GM10248 (cell line): ENCODE results near the gene MS4A7.

ENCODE experiments used
- CTCF ChIA-PET: fragments of 300-600 bp; sonication (Branson Sonifier 250); formaldehyde crosslinking; extraction: SDS; loops from one replicate; lab custom pipeline; 2021; ENCODE audit warnings: antibody characterized with exemption; lab: Yijun Ruan, JAX
- POLR2A ChIA-PET: fragments of 350-650 bp; sonication (Branson Sonifier 250); formaldehyde crosslinking; extraction: SDS; loops from one replicate; lab custom pipeline; 2020; ENCODE audit warnings: antibody characterized with exemption; lab: Yijun Ruan, JAX
- DNase-seq: peaks from one replicate; pipeline ENCODE4 v3.0.0; 2012; ENCODE audit errors: extremely low spot score
- CTCF ChIP-seq: IDR thresholded peaks from 2 replicates; pipeline ENCODE4 v1.5.1; 2012; ENCODE audit warnings: mild to moderate bottlenecking, low read depth; ENCODE audit errors: extremely low read depth, missing control alignments, control extremely low read depth

MS4A7 gene

GRCh38 chr11:60393016-60393415, 14.7 kb downstream of the MS4A7 start:
- no peak for DNase-seq
- no peak for TF ChIP-seq CTCF
- CTCF ChIA-PET, result interaction anchor here (1.1 to 1.6 kb wide), 3 partner anchors 10 to 49 kb away, joined by 3 to 4 read pairs (median 3); no protein-coding TSS in a partner anchor
- POLR2A ChIA-PET, result no interaction called here

- no peak for TF ChIP-seq CTCF
- no peak for DNase-seq
- ChIA-PET POLR2A (no interaction called here), CTCF (interaction anchor here (1.1 kb wide), 1 partner anchor 32 kb away, joined by 3 read pairs; no protein-coding TSS in a partner anchor)
Observed at GRCh38 chr11:60394666-60395380, 16.5 kb downstream of the MS4A7 start.

- CTCF ChIA-PET, result interaction anchor here (1.0 to 2.6 kb wide), 3 partner anchors 10 to 33 kb away, joined by 3 to 10 read pairs (median 4); no protein-coding TSS in a partner anchor
Observed at GRCh38 chr11:60396382-60396781, 18.1 kb downstream of the MS4A7 start, which contains the start of gene MS4A14. TSS of gene MS4A14 (plus strand) at chr11:60396459. CDS start at chr11:60396579, 120 bp downstream.

GRCh38 chr11:60396799-60397198, 18.5 kb downstream of the MS4A7 start:
- POLR2A ChIA-PET, result interaction anchor here (0.6 kb wide), 1 partner anchor 963 kb away, joined by 3 read pairs; no protein-coding TSS in a partner anchor
- no peak for TF ChIP-seq CTCF
- peak; percentile 27 for DNase-seq
- CTCF ChIA-PET, result interaction anchor here (1.0 to 2.6 kb wide), 4 partner anchors 9 to 59 kb away, joined by 3 to 10 read pairs (median 4); partner anchors contain the start of gene MS4A1

More at GRCh38 chr11:60396382-60396781, 18.1 kb downstream of the MS4A7 start, which contains the start of gene MS4A14:
- POLR2A ChIA-PET, result interaction anchor here (0.6 kb wide), 1 partner anchor 963 kb away, joined by 3 read pairs; no protein-coding TSS in a partner anchor
- TF ChIP-seq CTCF, result no peak
- no peak for DNase-seq

- no peak for DNase-seq
- no peak for TF ChIP-seq CTCF
- ChIA-PET POLR2A (no interaction called here), CTCF (interaction anchor here (1.0 to 1.3 kb wide), 4 partner anchors 12 to 57 kb away, joined by 3 to 4 read pairs (median 4); no protein-coding TSS in a partner anchor)
Observed at GRCh38 chr11:60420015-60420414, 41.7 kb downstream of the MS4A7 start.

GRCh38 chr11:60422609-60423008, 44.3 kb downstream of the MS4A7 start:
- no peak for TF ChIP-seq CTCF
- POLR2A ChIA-PET, result no interaction called here
- CTCF ChIA-PET, result interaction anchor here (1.5 kb wide), 1 partner anchor 34 kb away, joined by 3 read pairs; no protein-coding TSS in a partner anchor
- DNase-seq, result no peak
